Measurements from ENCODE around the gene FMO1.
"Not testable (repeated sequence)": the region's sequence is repeated elsewhere in the genome, so short reads cannot be mapped to it uniquely, and the experiment has no call there.

FMO1 gene

GRCh38 chr1:171248302-171248701, at the start of gene FMO1:
Gene FMO1 (plus strand): TSS chr1:171248494. CDS start chr1:171258088, 9,594 bp downstream.
- no peak for DNase-seq

GRCh38 chr1:171204296-171204695, 44.0 kb upstream of the FMO1 start:
- no peak for DNase-seq

GRCh38 chr1:171206204-171206977, 41.9 kb upstream of the FMO1 start:
- no peak for DNase-seq

GRCh38 chr1:171206978-171207355, 41.3 kb upstream of the FMO1 start:
- DNase-seq, result no peak

GRCh38 chr1:171207377-171207776, 40.9 kb upstream of the FMO1 start:
- no peak for DNase-seq

- DNase-seq, result no peak
Observed at GRCh38 chr1:171210355-171210754, 37.9 kb upstream of the FMO1 start.

- DNase-seq, result no peak
Observed at GRCh38 chr1:171212607-171213351, 35.5 kb upstream of the FMO1 start.

GRCh38 chr1:171213559-171214454, 34.5 kb upstream of the FMO1 start:
- no peak for DNase-seq

- DNase-seq, result no peak
Observed at GRCh38 chr1:171217658-171218443, 30.4 kb upstream of the FMO1 start.

GRCh38 chr1:171218661-171219060, 29.6 kb upstream of the FMO1 start:
- no peak for DNase-seq

GRCh38 chr1:171219346-171220080, 28.8 kb upstream of the FMO1 start:
- no peak for DNase-seq

- DNase-seq, result no peak
Observed at GRCh38 chr1:171220081-171220420, 28.2 kb upstream of the FMO1 start.

GRCh38 chr1:171220581-171221054, 27.7 kb upstream of the FMO1 start:
- DNase-seq, result no peak

- DNase-seq, result no peak
Observed at GRCh38 chr1:171221665-171222591, 26.4 kb upstream of the FMO1 start.

GRCh38 chr1:171222936-171223335, 25.4 kb upstream of the FMO1 start:
- no peak for DNase-seq

- not testable (repeated sequence) for DNase-seq
Observed at GRCh38 chr1:171224257-171224656, 24.0 kb upstream of the FMO1 start.

GRCh38 chr1:171226747-171227370, 21.4 kb upstream of the FMO1 start:
- no peak for DNase-seq

- DNase-seq, result no peak
Observed at GRCh38 chr1:171231326-171231725, 17.0 kb upstream of the FMO1 start.

- no peak for DNase-seq
Observed at GRCh38 chr1:171233183-171233582, 15.1 kb upstream of the FMO1 start.

- not testable (repeated sequence) for DNase-seq
Observed at GRCh38 chr1:171236231-171236630, 12.1 kb upstream of the FMO1 start.

Data from CD4-positive, alpha-beta T cell treated with Interleukin-6 for 4 hours (primary cell).